WI38 (cell line): ENCODE data around the gene UNC119.

Source experiments
- H3K4me3 ChIP-seq: 2 replicates; pipeline ENCODE4 v1.5.1; 2011; ENCODE audit warnings: low read depth, mild to moderate bottlenecking, control low read depth, low read length
- TF ChIP-seq, protein P1 (sequence below): IDR thresholded peaks from 2 replicates; pipeline ENCODE4 v1.5.1; 2012; ENCODE audit warnings: low read depth, mild to moderate bottlenecking, control low read depth, low read length

The UNC119 gene

DNA sequence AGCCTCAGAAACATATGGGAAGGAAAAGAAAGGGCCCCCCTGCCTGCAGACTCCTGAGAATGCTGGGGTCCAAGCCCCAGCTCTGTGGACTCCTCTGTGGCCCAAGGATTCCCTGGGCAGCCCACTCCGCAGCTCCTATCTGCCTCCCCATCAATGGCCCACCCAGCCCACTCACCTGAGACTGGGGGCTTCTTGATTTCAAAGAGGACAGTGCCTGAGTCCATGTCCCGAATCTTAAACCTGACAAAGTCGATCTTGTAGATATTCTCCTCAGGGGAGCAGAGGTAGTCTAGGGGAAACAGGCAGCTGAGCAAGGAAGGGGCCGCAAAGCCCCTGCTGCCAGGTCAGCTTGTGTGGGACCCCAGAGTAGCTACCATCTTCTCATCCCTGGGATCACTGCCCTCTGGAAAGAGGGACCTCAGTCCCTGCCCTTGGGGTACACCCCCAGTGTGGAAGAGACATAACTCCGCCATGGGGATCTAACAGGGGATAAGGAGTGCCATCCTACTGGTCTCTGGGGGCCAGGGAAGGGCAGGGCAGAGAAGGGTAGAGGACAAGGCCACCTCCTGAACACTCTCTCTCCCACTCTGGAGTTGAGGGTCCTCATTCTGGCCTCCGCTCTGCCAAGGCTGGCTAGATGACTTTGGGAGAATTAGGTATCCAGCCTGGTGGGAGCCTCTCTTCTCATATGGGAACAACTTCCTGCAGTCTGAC, 3.9 kb downstream of the UNC119 start:
- H3K4me3 ChIP-seq, result no peak overlapping the region
- TF ChIP-seq, protein P1, sequence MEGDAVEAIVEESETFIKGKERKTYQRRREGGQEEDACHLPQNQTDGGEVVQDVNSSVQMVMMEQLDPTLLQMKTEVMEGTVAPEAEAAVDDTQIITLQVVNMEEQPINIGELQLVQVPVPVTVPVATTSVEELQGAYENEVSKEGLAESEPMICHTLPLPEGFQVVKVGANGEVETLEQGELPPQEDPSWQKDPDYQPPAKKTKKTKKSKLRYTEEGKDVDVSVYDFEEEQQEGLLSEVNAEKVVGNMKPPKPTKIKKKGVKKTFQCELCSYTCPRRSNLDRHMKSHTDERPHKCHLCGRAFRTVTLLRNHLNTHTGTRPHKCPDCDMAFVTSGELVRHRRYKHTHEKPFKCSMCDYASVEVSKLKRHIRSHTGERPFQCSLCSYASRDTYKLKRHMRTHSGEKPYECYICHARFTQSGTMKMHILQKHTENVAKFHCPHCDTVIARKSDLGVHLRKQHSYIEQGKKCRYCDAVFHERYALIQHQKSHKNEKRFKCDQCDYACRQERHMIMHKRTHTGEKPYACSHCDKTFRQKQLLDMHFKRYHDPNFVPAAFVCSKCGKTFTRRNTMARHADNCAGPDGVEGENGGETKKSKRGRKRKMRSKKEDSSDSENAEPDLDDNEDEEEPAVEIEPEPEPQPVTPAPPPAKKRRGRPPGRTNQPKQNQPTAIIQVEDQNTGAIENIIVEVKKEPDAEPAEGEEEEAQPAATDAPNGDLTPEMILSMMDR, result no peak

DNA sequence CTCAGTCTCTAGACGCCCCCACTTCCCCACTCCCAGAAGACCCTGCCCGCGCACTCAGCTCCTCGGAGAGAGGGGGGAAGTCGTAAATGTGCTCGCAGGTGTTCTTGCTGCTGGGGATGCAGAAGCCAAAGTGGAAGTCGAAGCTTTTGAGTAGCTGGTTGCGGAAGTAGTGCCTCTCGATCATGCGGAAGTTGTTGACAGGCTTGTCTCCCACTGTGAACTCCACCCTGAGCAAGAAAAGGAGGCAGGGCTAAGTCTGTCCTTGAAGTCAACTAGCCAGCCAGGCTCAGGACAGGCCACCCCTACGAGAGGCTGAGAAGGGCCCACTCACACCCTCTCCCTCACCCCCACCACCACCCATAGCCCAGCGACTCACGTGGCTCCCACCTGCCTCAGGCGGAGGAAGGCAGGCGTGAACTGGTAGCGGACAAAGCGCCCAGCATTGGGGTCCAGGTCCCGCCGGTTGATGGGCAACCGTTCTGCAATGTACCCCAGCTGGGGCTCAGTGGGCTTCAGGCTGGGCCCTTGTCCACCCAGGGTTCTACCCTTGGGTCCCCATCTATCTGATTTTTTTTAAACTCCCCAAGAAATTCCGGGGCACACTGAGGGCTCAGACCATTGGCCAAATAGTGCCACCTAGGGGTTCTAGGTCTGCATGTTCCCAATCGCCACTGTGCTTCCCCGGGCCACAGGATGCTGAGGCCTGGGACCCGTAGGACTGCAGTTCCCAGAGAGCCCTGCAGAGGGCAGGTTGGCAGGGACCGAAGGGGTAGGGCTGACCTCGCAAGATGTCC, 4.6 kb downstream of the UNC119 start:
- TF ChIP-seq, protein P1, result peak; percentile 99
- H3K4me3 ChIP-seq, result no peak overlapping the region

DNA sequence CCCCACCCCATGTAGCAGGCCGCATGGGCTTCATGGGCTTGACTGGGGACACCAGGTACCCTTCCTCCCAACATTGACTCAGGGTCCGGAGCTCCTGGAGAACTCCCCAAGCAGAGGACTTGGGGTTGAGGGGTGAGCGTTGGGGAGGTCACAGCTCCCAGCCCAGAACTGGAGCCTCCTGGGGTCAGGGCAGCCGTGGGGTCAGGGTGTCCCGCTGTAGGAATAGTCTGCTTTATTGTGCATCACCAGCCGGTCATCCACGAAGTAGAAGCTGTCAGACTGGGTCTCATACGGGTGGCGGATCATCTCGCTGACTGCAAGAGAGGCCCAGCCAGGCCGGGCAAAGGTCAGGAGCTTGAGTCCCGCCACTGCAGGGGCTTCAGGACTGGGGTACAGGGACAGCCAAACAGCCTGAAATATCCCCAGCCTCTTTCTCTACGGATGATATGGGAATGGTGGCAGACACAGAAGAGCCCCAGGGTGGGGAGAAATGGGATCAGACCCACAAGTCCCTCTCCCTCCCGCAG, 5.3 kb downstream of the UNC119 start:
- no peak overlapping the region for H3K4me3 ChIP-seq
- TF ChIP-seq, protein P1, result no peak

DNA sequence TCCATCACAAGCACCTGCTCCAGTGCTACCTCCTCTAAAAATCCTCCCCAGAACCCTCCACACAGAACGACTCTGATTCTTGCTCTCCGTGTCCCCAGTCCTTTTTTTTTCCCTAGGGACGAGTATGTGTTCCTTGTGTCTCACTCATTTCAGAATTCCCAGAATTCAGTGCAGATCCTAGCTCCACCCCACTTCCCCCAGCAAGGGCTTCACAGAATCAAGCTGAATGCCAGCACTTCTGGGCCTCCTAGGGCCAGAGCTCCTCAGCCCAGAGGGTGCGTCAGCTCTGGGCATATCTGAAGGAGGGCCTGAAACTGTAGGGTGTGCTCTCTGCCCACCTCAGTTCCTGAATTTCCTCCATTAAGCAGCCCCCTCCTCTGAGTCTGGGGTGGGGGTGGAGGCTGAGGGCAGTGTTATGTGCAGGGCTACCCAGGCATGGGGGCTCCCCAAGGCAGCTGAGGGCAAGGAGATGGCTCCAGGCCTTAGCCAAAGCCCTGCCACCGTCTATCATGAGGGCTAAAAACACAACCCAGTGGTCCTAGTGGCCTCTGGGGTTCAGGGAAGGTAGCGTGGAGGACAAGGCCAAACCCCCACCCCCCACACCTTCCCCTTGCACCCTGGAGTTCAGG, 6.5 kb downstream of the UNC119 start:
- TF ChIP-seq, protein P1, result no peak
- H3K4me3 ChIP-seq, result no peak overlapping the region

DNA sequence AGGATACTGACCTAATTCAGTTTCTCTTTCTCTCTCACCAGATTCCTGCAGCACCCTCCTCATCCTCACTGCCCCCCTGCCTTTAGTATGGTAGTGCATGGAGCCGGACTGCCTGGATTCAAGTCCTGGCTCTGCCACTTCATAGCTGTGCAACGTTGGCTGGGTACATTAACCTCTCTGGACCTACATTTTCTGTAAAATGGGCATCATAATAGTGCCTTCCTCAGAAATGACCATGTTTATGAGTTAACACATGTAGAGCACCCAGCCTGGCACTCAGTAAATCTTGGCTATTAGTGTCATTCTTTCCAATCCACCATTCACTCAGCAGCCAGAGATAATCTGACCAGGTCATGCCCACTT, 7.3 kb downstream of the UNC119 start:
- H3K4me3 ChIP-seq, result no peak overlapping the region
- TF ChIP-seq, protein P1, result no peak

DNA sequence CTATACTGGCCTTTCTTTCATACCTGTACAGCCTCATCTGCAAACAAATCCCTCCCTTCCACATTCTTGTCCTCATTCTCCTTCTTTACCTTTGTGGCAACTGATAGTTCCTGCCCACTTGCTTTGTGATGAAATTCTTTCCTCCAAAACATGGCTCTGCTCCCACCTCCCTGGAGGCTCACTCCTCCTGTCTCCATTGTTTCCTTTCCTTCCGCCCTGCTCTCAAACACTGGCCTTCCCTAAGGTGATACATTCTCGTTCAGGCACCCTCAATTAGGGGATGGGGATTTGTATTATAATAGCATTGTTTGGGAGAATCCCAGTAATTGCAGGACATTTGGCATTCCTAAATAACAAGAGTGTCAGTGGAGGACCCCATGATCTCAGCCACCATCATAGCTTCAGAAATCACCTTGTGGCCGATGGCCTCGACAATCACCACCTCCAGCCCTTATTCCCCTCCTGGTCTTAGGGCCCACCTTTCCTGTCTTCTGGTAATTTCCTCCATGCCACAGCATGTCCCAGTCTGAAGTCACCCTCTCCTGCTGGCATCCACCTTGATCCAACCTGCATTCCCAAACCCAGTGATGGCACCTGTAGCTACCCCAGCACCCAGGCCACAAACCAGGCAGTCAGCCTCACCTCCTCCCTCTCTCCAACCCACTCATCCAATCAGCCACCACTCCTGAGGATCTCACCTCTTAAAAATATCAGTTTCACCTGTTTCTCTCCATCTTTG, 7.9 kb downstream of the UNC119 start:
- TF ChIP-seq, protein P1, result no peak
- H3K4me3 ChIP-seq, result no peak overlapping the region
